Measurements from ENCODE around the gene PGGT1B.
"Not testable (repeated sequence)": the region's sequence is repeated elsewhere in the genome, so short reads cannot be mapped to it uniquely, and the experiment has no call there.

The PGGT1B gene

GRCh38 chr5:115260248-115260647 lies 2.4 kb downstream of the PGGT1B start:
- DNase-seq (ENCODE audit: low read depth, low spot score), result no peak
- Histone ChIP-seq H3K9ac (ENCODE audit: insufficient read length, low read depth) (no peak overlapping the region), H3K4me3 (ENCODE audit: insufficient read length, low read depth) (no peak overlapping the region), H3K9me3 (ENCODE audit: insufficient read depth, low read length) (no peaks in the 10 kb centered on the region), H3K4me1 (ENCODE audit: insufficient read depth, insufficient read length) (no peaks in the 10 kb centered on the region), H3K36me3 (ENCODE audit: insufficient read depth, insufficient read length, low read length) (peaks cover 17% of the 10 kb centered on the region), H3K27me3 (ENCODE audit: insufficient read depth, insufficient read length) (no peaks in the 10 kb centered on the region)
- TF ChIP-seq YY1 (IDR thresholded peaks at IDR 0.05; ENCODE audit: insufficient read depth, insufficient read length) (no peak), SUZ12 (IDR thresholded peaks at IDR 0.05; ENCODE audit: extremely low read depth, insufficient read depth, insufficient read length) (no peak), ZNF274 (IDR thresholded peaks at IDR 0.05; ENCODE audit: low read depth, low read length) (no peak)

GRCh38 chr5:115257981-115258380 lies 4.7 kb downstream of the PGGT1B start:
- Histone ChIP-seq H3K4me1 (ENCODE audit: insufficient read depth, insufficient read length) (no peaks in the 10 kb centered on the region), H3K27me3 (ENCODE audit: insufficient read depth, insufficient read length) (no peaks in the 10 kb centered on the region), H3K9ac (ENCODE audit: insufficient read length, low read depth) (no peak overlapping the region), H3K4me3 (ENCODE audit: insufficient read length, low read depth) (no peak overlapping the region), H3K36me3 (ENCODE audit: insufficient read depth, insufficient read length, low read length) (peaks cover 11% of the 10 kb centered on the region), H3K9me3 (ENCODE audit: insufficient read depth, low read length) (no peaks in the 10 kb centered on the region)
- DNase-seq (ENCODE audit: low read depth, low spot score), result no peak
- TF ChIP-seq ZNF274 (IDR thresholded peaks at IDR 0.05; ENCODE audit: low read depth, low read length) (no peak), YY1 (IDR thresholded peaks at IDR 0.05; ENCODE audit: insufficient read depth, insufficient read length) (no peak), SUZ12 (IDR thresholded peaks at IDR 0.05; ENCODE audit: extremely low read depth, insufficient read depth, insufficient read length) (no peak)

- not testable (repeated sequence) for H3K36me3 ChIP-seq (ENCODE audit: insufficient read depth, insufficient read length, low read length); H3K27me3 ChIP-seq (ENCODE audit: insufficient read depth, insufficient read length); DNase-seq (ENCODE audit: low read depth, low spot score); H3K4me3 ChIP-seq (ENCODE audit: insufficient read length, low read depth); H3K4me1 ChIP-seq (ENCODE audit: insufficient read depth, insufficient read length); H3K9ac ChIP-seq (ENCODE audit: insufficient read length, low read depth); H3K9me3 ChIP-seq (ENCODE audit: insufficient read depth, low read length)
Observed at GRCh38 chr5:115249379-115249778, 13.3 kb downstream of the PGGT1B start.

- Histone ChIP-seq H3K4me1 (ENCODE audit: insufficient read depth, insufficient read length) (no peaks in the 10 kb centered on the region), H3K9ac (ENCODE audit: insufficient read length, low read depth) (no peak overlapping the region), H3K27me3 (ENCODE audit: insufficient read depth, insufficient read length) (no peaks in the 10 kb centered on the region), H3K36me3 (ENCODE audit: insufficient read depth, insufficient read length, low read length) (peaks cover 5% of the 10 kb centered on the region), H3K4me3 (ENCODE audit: insufficient read length, low read depth) (no peak overlapping the region), H3K9me3 (ENCODE audit: insufficient read depth, low read length) (peaks cover 8% of the 10 kb centered on the region; the same call in 1 of the 2 replicates)
- TF ChIP-seq ZNF274 (IDR thresholded peaks at IDR 0.05; ENCODE audit: low read depth, low read length), result no peak
- TF ChIP-seq SUZ12 (IDR thresholded peaks at IDR 0.05; ENCODE audit: extremely low read depth, insufficient read depth, insufficient read length), result no peak
- TF ChIP-seq YY1 (IDR thresholded peaks at IDR 0.05; ENCODE audit: insufficient read depth, insufficient read length), result no peak
- DNase-seq (ENCODE audit: low read depth, low spot score), result peak; percentile 1
Observed at GRCh38 chr5:115246361-115246991, 16.2 kb downstream of the PGGT1B start.

- H3K4me1 ChIP-seq (ENCODE audit: insufficient read depth, insufficient read length), result no peaks in the 10 kb centered on the region
- H3K4me3 ChIP-seq (ENCODE audit: insufficient read length, low read depth), result no peak overlapping the region
- no peaks in the 10 kb centered on the region for H3K27me3 ChIP-seq (ENCODE audit: insufficient read depth, insufficient read length)
- TF ChIP-seq SUZ12 (IDR thresholded peaks at IDR 0.05; ENCODE audit: extremely low read depth, insufficient read depth, insufficient read length) (no peak), ZNF274 (IDR thresholded peaks at IDR 0.05; ENCODE audit: low read depth, low read length) (no peak), YY1 (IDR thresholded peaks at IDR 0.05; ENCODE audit: insufficient read depth, insufficient read length) (no peak)
- H3K9ac ChIP-seq (ENCODE audit: insufficient read length, low read depth), result no peak overlapping the region
- no peaks in the 10 kb centered on the region for H3K9me3 ChIP-seq (ENCODE audit: insufficient read depth, low read length)
- DNase-seq (ENCODE audit: low read depth, low spot score), result no peak
- peaks cover 24% of the 10 kb centered on the region for H3K36me3 ChIP-seq (ENCODE audit: insufficient read depth, insufficient read length, low read length)
Observed at GRCh38 chr5:115243412-115243811, 19.3 kb downstream of the PGGT1B start.

GRCh38 chr5:115241881-115242642 lies 20.6 kb downstream of the PGGT1B start:
- H3K4me3 ChIP-seq (ENCODE audit: insufficient read length, low read depth), result no peak overlapping the region
- DNase-seq (ENCODE audit: low read depth, low spot score), result no peak

GRCh38 chr5:115237066-115237465 lies 25.6 kb downstream of the PGGT1B start:
- TF ChIP-seq SUZ12 (IDR thresholded peaks at IDR 0.05; ENCODE audit: extremely low read depth, insufficient read depth, insufficient read length), result no peak
- no peak for TF ChIP-seq YY1 (IDR thresholded peaks at IDR 0.05; ENCODE audit: insufficient read depth, insufficient read length)
- TF ChIP-seq ZNF274 (IDR thresholded peaks at IDR 0.05; ENCODE audit: low read depth, low read length), result no peak
- no peaks in the 10 kb centered on the region for H3K4me1 ChIP-seq (ENCODE audit: insufficient read depth, insufficient read length)

More at GRCh38 chr5:115241881-115242642, 20.6 kb downstream of the PGGT1B start:
- H3K9me3 ChIP-seq (ENCODE audit: insufficient read depth, low read length), result no peaks in the 10 kb centered on the region
- no peak for TF ChIP-seq SUZ12 (IDR thresholded peaks at IDR 0.05; ENCODE audit: extremely low read depth, insufficient read depth, insufficient read length)
- no peak for TF ChIP-seq ZNF274 (IDR thresholded peaks at IDR 0.05; ENCODE audit: low read depth, low read length)
- TF ChIP-seq YY1 (IDR thresholded peaks at IDR 0.05; ENCODE audit: insufficient read depth, insufficient read length), result no peak
- no peaks in the 10 kb centered on the region for H3K27me3 ChIP-seq (ENCODE audit: insufficient read depth, insufficient read length)
- peaks cover 32% of the 10 kb centered on the region for H3K36me3 ChIP-seq (ENCODE audit: insufficient read depth, insufficient read length, low read length)
- no peak overlapping the region for H3K9ac ChIP-seq (ENCODE audit: insufficient read length, low read depth)
- H3K4me1 ChIP-seq (ENCODE audit: insufficient read depth, insufficient read length), result no peaks in the 10 kb centered on the region

More at GRCh38 chr5:115237066-115237465, 25.6 kb downstream of the PGGT1B start:
- Histone ChIP-seq H3K9ac (ENCODE audit: insufficient read length, low read depth) (no peak overlapping the region), H3K4me3 (ENCODE audit: insufficient read length, low read depth) (no peak overlapping the region), H3K27me3 (ENCODE audit: insufficient read depth, insufficient read length) (no peaks in the 10 kb centered on the region), H3K9me3 (ENCODE audit: insufficient read depth, low read length) (no peaks in the 10 kb centered on the region), H3K36me3 (ENCODE audit: insufficient read depth, insufficient read length, low read length) (peaks cover 31% of the 10 kb centered on the region)
- DNase-seq (ENCODE audit: low read depth, low spot score), result no peak

Measured in NT2/D1 (cell line).